Spleen (tissue), 3 donors: ENCODE results near the gene OPCML.

Source experiments
- POLR2A ChIP-seq, 3 donors: fragments of 450-650 bp; IDR thresholded peaks; one replicate each; pipeline ENCODE4 v1.5.1; 2017; ENCODE audit warnings: antibody characterized with exemption in 3 of 3, mild to moderate bottlenecking in 1 of 3
- POLR2AphosphoS5 ChIP-seq, 3 donors: sonication (generic); formaldehyde crosslinking; IDR thresholded peaks; one replicate each; pipeline ENCODE4 v1.5.1; 2017; ENCODE audit warnings: antibody characterized with exemption in 3 of 3

- no peak for TF ChIP-seq POLR2A (IDR thresholded peaks at IDR 0.05)
- TF ChIP-seq POLR2AphosphoS5 (IDR thresholded peaks at IDR 0.05), result no peak
These were observed 106.3 kb downstream of the OPCML start for GRCh38 chr11:133425992-133426391.
